GM21528 (cell line): ENCODE results near the gene AKR1A1.

Source experiments
- ATAC-seq: cut with Tn5 transposase; IDR thresholded peaks from one replicate; pipeline ENCODE4 v1.9.1; 2021; ENCODE audit warnings: mild to moderate bottlenecking, moderate library complexity; ENCODE audit not compliant: unreplicated experiment, low FRiP score

The AKR1A1 gene

GRCh38 chr1:45608175-45609156 is 57.8 kb downstream of the AKR1A1 start:
- no peak for ATAC-seq

- ATAC-seq = no peak
These were observed 60.1 kb downstream of the AKR1A1 start for GRCh38 chr1:45610589-45611226.

GRCh38 chr1:45612941-45613579 is 62.4 kb downstream of the AKR1A1 start:
- ATAC-seq = no peak

- no peak for ATAC-seq
These were observed 65.3 kb downstream of the AKR1A1 start for GRCh38 chr1:45615885-45616284.

GRCh38 chr1:45617618-45618017 is 67.0 kb downstream of the AKR1A1 start:
- no peak for ATAC-seq

- no peak for ATAC-seq
These were observed 68.7 kb downstream of the AKR1A1 start for GRCh38 chr1:45619149-45619921.
